Activated CD8-positive, alpha-beta T cell treated with anti-CD3 and anti-CD28 coated beads for 36 hours (primary cell): Measurements from ENCODE around the gene KRT7. TPM values are rescaled to one million over a fixed set of nuclear protein-coding genes. Genes with fewer than 3 reads are reported as not detected.
"Not testable (repeated sequence)": the region's sequence is repeated elsewhere in the genome, so short reads cannot be mapped to it uniquely, and the experiment has no call there.

Experiments
- ATAC-seq: fragments of 200-7000 bp; cut with Tn5 transposase; one replicate; pipeline ENCODE4 v1.10.0; 2021; ENCODE audit warnings: mild to moderate bottlenecking, moderate library complexity
- CTCF ChIA-PET: fragments of 350-600 bp; sonication (Branson Sonifier 250); formaldehyde crosslinking; loops from one replicate; lab custom pipeline; 2021; ENCODE audit warnings: antibody characterized with exemption; lab: Charles Lee
- POLR2A ChIA-PET: fragments of 350-600 bp; sonication (Branson Sonifier 250); formaldehyde crosslinking; loops from one replicate; lab custom pipeline; 2021; ENCODE audit warnings: antibody characterized with exemption; lab: Charles Lee
- DNase-seq: peaks from one replicate; pipeline ENCODE4 v3.0.0-alpha.2; 2020
- H3K27ac Mint-ChIP-seq: one replicate; pipeline ENCODE4 v1.8.0; 2021; ENCODE audit warnings: mild to moderate bottlenecking, mixed read lengths
- H3K27me3 Mint-ChIP-seq: one replicate; pipeline ENCODE4 v1.8.0; 2021; ENCODE audit warnings: mixed read lengths
- H3K36me3 Mint-ChIP-seq: one replicate; pipeline ENCODE4 v1.8.0; 2021; ENCODE audit warnings: low read depth, mixed read lengths
- H3K4me1 Mint-ChIP-seq: one replicate; pipeline ENCODE4 v1.8.0; 2021; ENCODE audit warnings: low read depth, mixed read lengths
- H3K4me3 Mint-ChIP-seq: one replicate; pipeline ENCODE4 v1.8.0; 2021; ENCODE audit warnings: mild to moderate bottlenecking, moderate library complexity, mixed read lengths
- H3K9me3 Mint-ChIP-seq: one replicate; pipeline ENCODE4 v1.8.0; 2021; ENCODE audit warnings: mixed read lengths
- CTCF ChIP-seq: fragments of 200-600 bp; IDR thresholded peaks from one replicate; pipeline ENCODE4 v1.8.0; 2022; ENCODE audit warnings: antibody characterized with exemption, mild to moderate bottlenecking
- intact Hi-C: fragments of 100-400 bp; cut with micrococcal nuclease; formaldehyde crosslinking; loops from one replicate; pipeline ENCODE4 v1.10.0; 2022
- total RNA-seq, 2 experiments: library from RNA; stranded (reverse); gene quantifications; one replicate each; pipeline ENCODE4 v1.2.3, GENCODE V29; 2021

KRT7 gene
- total RNA-seq, 2 experiments from 2014 or later, result 2.1 to 3.1 TPM

GRCh38 chr12:52250048-52250990 lies 17.3 kb downstream of the KRT7 start:
- DNase-seq, result no peak
- H3K27me3 Mint-ChIP-seq, result peaks cover 22% of the 10 kb centered on the region
- ChIA-PET CTCF (interaction anchor here (1.3 to 3.1 kb wide), 3 partner anchors 25 to 93 kb away, joined by 4 to 14 read pairs (median 7); no protein-coding TSS in a partner anchor), POLR2A (no interaction called here)
- no peaks in the 10 kb centered on the region for H3K36me3 Mint-ChIP-seq
- H3K9me3 Mint-ChIP-seq, result no peaks in the 10 kb centered on the region
- H3K4me1 Mint-ChIP-seq, result peaks cover 17% of the 10 kb centered on the region
- TF ChIP-seq CTCF, result no peak
- intact Hi-C loops, result no loop called here
- H3K27ac Mint-ChIP-seq, result no peak overlapping the region
- H3K4me3 Mint-ChIP-seq, result no peak overlapping the region
- no peak for ATAC-seq

GRCh38 chr12:52251367-52252051 lies 18.5 kb downstream of the KRT7 start:
- CTCF ChIA-PET, result interaction anchor here (0.9 to 3.1 kb wide), 8 partner anchors 12 to 95 kb away, joined by 3 to 14 read pairs (median 4); no protein-coding TSS in a partner anchor
- H3K4me1 Mint-ChIP-seq, result peaks cover 17% of the 10 kb centered on the region
- no peaks in the 10 kb centered on the region for H3K36me3 Mint-ChIP-seq
- H3K27ac Mint-ChIP-seq, result no peak overlapping the region
- peaks cover 34% of the 10 kb centered on the region for H3K27me3 Mint-ChIP-seq
- POLR2A ChIA-PET, result interaction anchor here (1.0 kb wide), 1 partner anchor 8 kb away, joined by 3 read pairs; no protein-coding TSS in a partner anchor
- H3K4me3 Mint-ChIP-seq, result no peak overlapping the region
- peak; percentile 79 for ATAC-seq
- TF ChIP-seq CTCF, result no peak
- intact Hi-C loops, result no loop called here
- peak; percentile 37 for DNase-seq
- no peaks in the 10 kb centered on the region for H3K9me3 Mint-ChIP-seq

GRCh38 chr12:52252175-52252615 lies 19.2 kb downstream of the KRT7 start:
- DNase-seq, result not testable (repeated sequence)

GRCh38 chr12:52252728-52253343 lies 19.8 kb downstream of the KRT7 start:
- no peak for TF ChIP-seq CTCF
- ChIA-PET CTCF (interaction anchor here (0.6 to 2.2 kb wide), 4 partner anchors 22 to 39 kb away, joined by 3 to 7 read pairs (median 4); no protein-coding TSS in a partner anchor), POLR2A (interaction anchor here (1.5 kb wide), 1 partner anchor 15 kb away, joined by 3 read pairs; no protein-coding TSS in a partner anchor)
- H3K27me3 Mint-ChIP-seq, result peaks cover 46% of the 10 kb centered on the region
- H3K4me3 Mint-ChIP-seq, result no peak overlapping the region
- DNase-seq (no peak), ATAC-seq (no peak)
- H3K4me1 Mint-ChIP-seq, result peaks cover 14% of the 10 kb centered on the region
- no peaks in the 10 kb centered on the region for H3K9me3 Mint-ChIP-seq
- intact Hi-C loops, result no loop called here
- no peaks in the 10 kb centered on the region for H3K36me3 Mint-ChIP-seq
- no peak overlapping the region for H3K27ac Mint-ChIP-seq

More at GRCh38 chr12:52252175-52252615, 19.2 kb downstream of the KRT7 start:
- H3K27ac Mint-ChIP-seq, POLR2A ChIA-PET, intact Hi-C loops, H3K9me3 Mint-ChIP-seq, H3K36me3 Mint-ChIP-seq, H3K4me3 Mint-ChIP-seq: not testable (repeated sequence)
- Mint-ChIP-seq H3K27me3 (peaks cover 41% of the 10 kb centered on the region), H3K4me1 (peaks cover 16% of the 10 kb centered on the region)
- peak; percentile 24 for TF ChIP-seq CTCF
- ATAC-seq, result peak; percentile 34
- CTCF ChIA-PET, result interaction anchor here (0.6 to 2.2 kb wide), 8 partner anchors 13 to 95 kb away, joined by 3 to 7 read pairs (median 4); no protein-coding TSS in a partner anchor
